Thyroid gland (tissue), 4 donors: ENCODE data around the gene TSC22D1. TPM values are rescaled to one million over a fixed set of nuclear protein-coding genes. Genes with fewer than 3 reads are reported as not detected.
A peak's percentile ranks its signal among the peaks of the same experiment; 100 is the strongest.

Source experiments
- DNase-seq, 2 donors: peaks; one replicate each; pipeline ENCODE4 v3.0.0-alpha.2; 2019
- H3K27ac ChIP-seq, 3 donors: fragments of 200-600 bp; sonication (generic); 1 replicate in 2 of 3; 2 replicates in 1 of 3; pipeline ENCODE4 v1.5.1; 2016 to 2019; ENCODE audit warnings: mild to moderate bottlenecking in 1 of 3, moderate library complexity in 1 of 3
- H3K27me3 ChIP-seq: fragments of 200-600 bp; sonication (generic); one replicate; pipeline ENCODE4 v1.5.1; 2019
- H3K36me3 ChIP-seq, 2 donors: fragments of 200-600 bp; sonication (generic); one replicate each; pipeline ENCODE4 v1.5.1; 2016 to 2019
- H3K4me1 ChIP-seq, 2 donors: fragments of 200-600 bp; sonication (generic); one replicate each; pipeline ENCODE4 v1.5.1; 2017 to 2019
- H3K4me3 ChIP-seq, 3 donors: fragments of 200-600 bp; sonication (generic); replicated peaks in 1 of 3; 1 replicate in 2 of 3; 2 replicates in 1 of 3; pipeline ENCODE4 v1.5.1; 2016; ENCODE audit warnings: mild to moderate bottlenecking in 1 of 3
- H3K9me3 ChIP-seq: fragments of 200-600 bp; sonication (generic); one replicate; pipeline ENCODE4 v1.5.1; 2017
- CTCF ChIP-seq, 6 experiments: fragments of 200-600 bp in 3 of 6; fragments of 450-650 bp in 3 of 6; sonication (generic) in 3 of 6; IDR thresholded peaks; one replicate each; pipeline ENCODE4 v1.5.1; 2016 to 2019; ENCODE audit warnings: antibody characterized with exemption in 6 of 6, mild to moderate bottlenecking in 2 of 6, inconsistent platforms in 1 of 6, moderate library complexity in 1 of 6
- POLR2A ChIP-seq, 2 donors: fragments of 450-650 bp; IDR thresholded peaks; one replicate each; pipeline ENCODE4 v1.6.1; 2017; ENCODE audit warnings: antibody characterized with exemption in 2 of 2, mild to moderate bottlenecking in 2 of 2, moderate library complexity in 1 of 2
- WGBS, 2 donors: methylation state at CpG; one replicate each; pipeline ENCODE4 v1.1.5; 2017; 5-methylcytosine and 5-hydroxymethylcytosine counted together
- intact Hi-C: fragments of 100-400 bp; cut with DNase I; formaldehyde crosslinking; loops from one replicate; pipeline ENCODE4 v1.15.1; 2023
- total RNA-seq, 4 donors: library from RNA; depleted of rRNA; stranded (reverse); fragments of >200 nt; gene quantifications; one replicate each; pipeline ENCODE4 v1.2.3, GENCODE V29; 2016

TSC22D1 gene
- total RNA-seq, 4 donors from 2014 or later = 78.0 to 103 (median 90.5) TPM

GRCh38 chr13:44435142-44435918, 140.8 kb downstream of the TSC22D1 start:
- Histone ChIP-seq H3K27ac (peak overlapping the region; percentile 94 to 99 (median 98)), H3K27me3 (no peaks in the 10 kb centered on the region), H3K4me3 (peak overlapping the region; percentile 31 to 82 (median 39)), H3K4me1 (peaks cover 14 to 23% of the 10 kb centered on the region in 2 donors), H3K36me3 (peaks cover 12 to 18% of the 10 kb centered on the region in 2 donors), H3K9me3 (no peaks in the 10 kb centered on the region)
- peak in 1 of 6 experiments; percentile 3 for TF ChIP-seq CTCF (IDR thresholded peaks at IDR 0.05)
- TF ChIP-seq POLR2A (IDR thresholded peaks at IDR 0.05) = peak in 1 of 2 donors; percentile 95
- intact Hi-C loops = loop anchor here (5.0 to 10.0 kb wide), 3 partner anchors 241 to 383 kb away; no protein-coding TSS in a partner anchor
- DNase-seq = peak; percentile 99
- 0% methylated on average over 51 of the region's 51 CpGs for WGBS, 2 donors

GRCh38 chr13:44434766-44435141, 141.4 kb downstream of the TSC22D1 start:
- TF ChIP-seq POLR2A (IDR thresholded peaks at IDR 0.05) (no peak), CTCF (IDR thresholded peaks at IDR 0.05) (no peak)
- WGBS, 2 donors = 7 to 17% methylated on average over 4 of the region's 4 CpGs
- H3K4me3 ChIP-seq = peak overlapping the region in 2 of 3 donors; percentile 21 to 82
- no peaks in the 10 kb centered on the region for H3K9me3 ChIP-seq
- H3K27ac ChIP-seq = peak overlapping the region; percentile 54 to 99 (median 98)
- intact Hi-C loops = loop anchor here (5.0 to 10.0 kb wide), 3 partner anchors 240 to 382 kb away; no protein-coding TSS in a partner anchor
- peaks cover 14 to 23% of the 10 kb centered on the region in 2 donors for H3K4me1 ChIP-seq
- peaks cover 12 to 18% of the 10 kb centered on the region in 2 donors for H3K36me3 ChIP-seq
- no peaks in the 10 kb centered on the region for H3K27me3 ChIP-seq
- DNase-seq = no peak

GRCh38 chr13:44433863-44434765, 142.0 kb downstream of the TSC22D1 start:
- intact Hi-C loops = loop anchor here (10.0 kb wide), 2 partner anchors 239 to 289 kb away; no protein-coding TSS in a partner anchor
- Histone ChIP-seq H3K4me3 (peak overlapping the region in 1 of 3 donors; percentile 82), H3K9me3 (no peaks in the 10 kb centered on the region), H3K4me1 (peaks cover 14 to 23% of the 10 kb centered on the region in 2 donors), H3K27me3 (no peaks in the 10 kb centered on the region), H3K27ac (peak overlapping the region; percentile 54 to 99 (median 98)), H3K36me3 (peaks cover 12 to 18% of the 10 kb centered on the region in 2 donors)
- DNase-seq = peak in 1 of 2 donors; percentile 22
- 90 to 93% methylated on average over 15 of the region's 15 CpGs for WGBS, 2 donors
- TF ChIP-seq CTCF (IDR thresholded peaks at IDR 0.05) = no peak
- TF ChIP-seq POLR2A (IDR thresholded peaks at IDR 0.05) = no peak

- no peak for DNase-seq
- Histone ChIP-seq H3K4me1 (peaks cover 14 to 20% of the 10 kb centered on the region in 2 donors), H3K36me3 (peaks cover 12 to 18% of the 10 kb centered on the region in 2 donors), H3K9me3 (no peaks in the 10 kb centered on the region), H3K27me3 (no peaks in the 10 kb centered on the region), H3K4me3 (no peak overlapping the region), H3K27ac (peak overlapping the region in 1 of 3 donors; percentile 99)
- 89 to 92% methylated on average over 5 of the region's 5 CpGs for WGBS, 2 donors
- intact Hi-C loops = loop anchor here (10.0 kb wide), 2 partner anchors 238 to 288 kb away; no protein-coding TSS in a partner anchor
- TF ChIP-seq CTCF (IDR thresholded peaks at IDR 0.05) (no peak), POLR2A (IDR thresholded peaks at IDR 0.05) (no peak)
These were observed 143.5 kb downstream of the TSC22D1 start for GRCh38 chr13:44432650-44433049.
